Mammary epithelial cell (primary cell): ENCODE results near the gene IRX5.

Experiments used
- CTCF ChIP-seq, 2 donors: IDR thresholded peaks in 1 of 2; conservative IDR thresholded peaks in 1 of 2; 2 replicates each; pipeline ENCODE4 v1.5.1; 2011 to 2012; ENCODE audit warnings: inconsistent platforms in 2 of 2, low read length in 2 of 2, mild to moderate bottlenecking in 2 of 2, control low read depth in 1 of 2, low read depth in 1 of 2; ENCODE audit not compliant: insufficient read depth in 1 of 2; ENCODE audit errors: extremely low read depth in 1 of 2
- EZH2 ChIP-seq: IDR thresholded peaks from 2 replicates; pipeline ENCODE4 v1.6.1; 2012; ENCODE audit warnings: low read length, inconsistent platforms, borderline replicate concordance

- TF ChIP-seq CTCF (conservative IDR thresholded peaks at IDR 0.05 in 1 of 2, IDR thresholded peaks at IDR 0.05 in 1 of 2; ENCODE audit: extremely low read depth in 1 of 2, insufficient read depth in 1 of 2, low read depth in 1 of 2, low read length in 2 of 2) (no peak), EZH2 (no peak)
Observed at GRCh38 chr16:54938212-54939028, 7.8 kb downstream of the IRX5 start.
